ENCODE results near the gene MAML2. TPM values are rescaled to one million over a fixed set of nuclear protein-coding genes. Genes with fewer than 3 reads are reported as not detected.
"Not testable (repeated sequence)": the region's sequence is repeated elsewhere in the genome, so short reads cannot be mapped to it uniquely, and the experiment has no call there.

Gene MAML2
- total RNA-seq, 1 donor from 2014 or later: 3.8 TPM

GRCh38 chr11:96186806-96187205 is 156.2 kb downstream of the MAML2 start:
- Histone ChIP-seq H3K9ac (no peak overlapping the region), H3K9me3 (ENCODE audit: low read depth) (no peaks in the 10 kb centered on the region), H3F3A (ENCODE audit: low read depth) (no peaks in the 10 kb centered on the region), H3K4me3 (no peak overlapping the region), H3K27me3 (no peaks in the 10 kb centered on the region), H3K4me2 (no peak overlapping the region), H3K4me1 (no peaks in the 10 kb centered on the region), H2AFZ (replicated peaks) (no peak overlapping the region), H4K20me1 (ENCODE audit: low read depth) (no peaks in the 10 kb centered on the region), H3K36me3 (no peaks in the 10 kb centered on the region), H3K27ac (no peak overlapping the region), H3K79me2 (ENCODE audit: low read depth) (no peaks in the 10 kb centered on the region)
- Mint-ChIP-seq H3K27ac (no peak overlapping the region), H3K27me3 (ENCODE audit: insufficient read depth, low read depth) (no peaks in the 10 kb centered on the region), H3K4me3 (no peak overlapping the region), H3K4me1 (peaks cover 18% of the 10 kb centered on the region), H3K36me3 (peaks cover 5% of the 10 kb centered on the region), H3K9me3 (peaks cover 3% of the 10 kb centered on the region)
- no peak for TF ChIP-seq EZH2 (IDR thresholded peaks at IDR 0.05)
- no peak for TF ChIP-seq CTCF (IDR thresholded peaks at IDR 0.05)
- DNase-seq (ENCODE audit: low spot score): no peak

DNA sequence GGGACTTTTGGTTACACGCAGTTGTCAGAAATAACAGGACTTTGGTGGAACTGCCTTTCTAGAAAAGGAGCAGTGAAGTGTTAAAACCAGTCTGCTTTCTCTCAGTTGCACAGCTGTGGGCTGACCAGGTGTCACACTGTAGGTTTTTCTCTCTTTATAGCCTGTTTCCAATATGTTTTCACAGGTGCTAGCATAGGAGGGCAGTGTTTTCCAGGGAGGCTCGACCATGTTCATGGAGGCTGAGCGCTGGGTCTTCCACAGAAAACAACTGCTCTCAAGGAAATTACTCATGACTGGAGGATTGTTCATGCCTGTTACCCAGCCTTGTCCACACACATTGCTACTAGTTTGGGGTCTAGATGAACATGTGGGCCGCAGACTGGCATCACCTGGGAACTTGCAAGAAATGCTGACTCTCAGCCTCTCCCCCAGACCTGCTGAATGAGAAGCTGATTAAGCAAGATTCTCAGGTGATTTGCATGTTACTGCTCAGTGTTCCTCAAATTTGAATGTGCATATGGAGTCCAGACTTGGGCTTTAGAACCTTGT is 157.7 kb downstream of the MAML2 start:
- Mint-ChIP-seq H3K36me3 (peaks cover 2% of the 10 kb centered on the region), H3K4me3 (no peak overlapping the region), H3K27ac (no peak overlapping the region), H3K9me3 (no peaks in the 10 kb centered on the region), H3K27me3 (ENCODE audit: insufficient read depth, low read depth) (no peaks in the 10 kb centered on the region), H3K4me1 (peaks cover 18% of the 10 kb centered on the region)
- no peak overlapping the region for H2AFZ ChIP-seq (replicated peaks)
- no peaks in the 10 kb centered on the region for H3K9me3 ChIP-seq (ENCODE audit: low read depth)
- H3K4me3 ChIP-seq: no peak overlapping the region
- H3K27ac ChIP-seq: no peak overlapping the region
- no peaks in the 10 kb centered on the region for H3K4me1 ChIP-seq
- H3K4me2 ChIP-seq: no peak overlapping the region
- TF ChIP-seq EZH2phosphoT487 (IDR thresholded peaks at IDR 0.05): no peak
- no peak for TF ChIP-seq CTCF (IDR thresholded peaks at IDR 0.05)
- no peak for TF ChIP-seq EZH2 (IDR thresholded peaks at IDR 0.05)
- no peaks in the 10 kb centered on the region for H3K27me3 ChIP-seq
- no peak for DNase-seq (ENCODE audit: low spot score)
- H3K9ac ChIP-seq: no peak overlapping the region
- H4K20me1 ChIP-seq (ENCODE audit: low read depth): no peaks in the 10 kb centered on the region
- H3K36me3 ChIP-seq: no peaks in the 10 kb centered on the region
- H3F3A ChIP-seq (ENCODE audit: low read depth): no peaks in the 10 kb centered on the region
- no peaks in the 10 kb centered on the region for H3K79me2 ChIP-seq (ENCODE audit: low read depth)

GRCh38 chr11:96180937-96181336 is 162.1 kb downstream of the MAML2 start:
- DNase-seq (ENCODE audit: low spot score); H3K27me3 ChIP-seq; H3K27ac ChIP-seq; H3K27ac Mint-ChIP-seq; H3F3A ChIP-seq (ENCODE audit: low read depth); H2AFZ ChIP-seq (replicated peaks); H3K79me2 ChIP-seq (ENCODE audit: low read depth); H3K9me3 Mint-ChIP-seq; H3K27me3 Mint-ChIP-seq (ENCODE audit: insufficient read depth, low read depth); H3K4me1 ChIP-seq; H3K36me3 Mint-ChIP-seq; H3K4me3 ChIP-seq; H3K4me3 Mint-ChIP-seq; H3K36me3 ChIP-seq; H4K20me1 ChIP-seq (ENCODE audit: low read depth); H3K9ac ChIP-seq; H3K9me3 ChIP-seq (ENCODE audit: low read depth); H3K4me2 ChIP-seq: not testable (repeated sequence)
- peaks cover 33% of the 10 kb centered on the region for H3K4me1 Mint-ChIP-seq

- Histone ChIP-seq H3K9me3 (ENCODE audit: low read depth) (no peaks in the 10 kb centered on the region), H3K79me2 (ENCODE audit: low read depth) (no peaks in the 10 kb centered on the region), H3K4me3 (no peak overlapping the region), H2AFZ (replicated peaks) (no peak overlapping the region), H3F3A (ENCODE audit: low read depth) (no peaks in the 10 kb centered on the region), H4K20me1 (ENCODE audit: low read depth) (no peaks in the 10 kb centered on the region), H3K4me1 (no peaks in the 10 kb centered on the region), H3K36me3 (no peaks in the 10 kb centered on the region), H3K27me3 (no peaks in the 10 kb centered on the region), H3K9ac (no peak overlapping the region), H3K4me2 (no peak overlapping the region), H3K27ac (no peak overlapping the region)
- Mint-ChIP-seq H3K4me3 (no peak overlapping the region), H3K36me3 (no peaks in the 10 kb centered on the region), H3K27ac (no peak overlapping the region), H3K4me1 (peaks cover 29% of the 10 kb centered on the region), H3K27me3 (ENCODE audit: insufficient read depth, low read depth) (peaks cover 2% of the 10 kb centered on the region), H3K9me3 (no peaks in the 10 kb centered on the region)
- TF ChIP-seq CTCF (IDR thresholded peaks at IDR 0.05) (no peak), EZH2phosphoT487 (IDR thresholded peaks at IDR 0.05) (no peak), EZH2 (IDR thresholded peaks at IDR 0.05) (no peak)
- no peak for DNase-seq (ENCODE audit: low spot score)
Observed at GRCh38 chr11:96180341-96180740, 162.7 kb downstream of the MAML2 start.

All from neural progenitor cell (in vitro differentiated cells).